AG09319 (cell line): ENCODE measurements around the gene FOXD4L3.
"Not testable (repeated sequence)": the region's sequence is repeated elsewhere in the genome, so short reads cannot be mapped to it uniquely, and the experiment has no call there.

Experiments
- DNase-seq: peaks from one replicate; pipeline ENCODE4 v3.0.0-alpha.2; 2010; ENCODE audit warnings: low read depth; ENCODE audit errors: extremely low read depth

The FOXD4L3 gene

GRCh38 chr9:68343992-68344391, 41.3 kb downstream of the FOXD4L3 start:
- DNase-seq, result not testable (repeated sequence)

DNA sequence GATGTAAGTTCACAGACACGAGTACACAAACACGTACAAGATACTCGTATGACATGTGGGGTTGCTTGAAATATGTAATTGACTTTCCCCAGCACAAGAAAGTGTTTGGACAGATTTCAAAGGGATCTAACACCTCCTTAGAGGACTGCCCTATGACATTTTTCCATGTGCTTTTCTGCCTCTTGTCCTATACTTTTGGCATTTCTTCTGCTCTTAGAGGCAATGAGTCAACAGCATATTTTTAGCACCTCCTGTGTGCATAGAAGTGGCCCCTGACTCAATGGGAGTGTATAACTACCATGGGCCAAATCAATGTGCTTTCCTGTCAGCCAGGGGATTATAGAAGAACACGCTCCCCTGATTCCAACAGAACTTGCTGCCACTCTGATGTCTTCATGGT, 49.0 kb downstream of the FOXD4L3 start:
- not testable (repeated sequence) for DNase-seq
